ENCODE results near the gene HOXC12.

HOXC12 gene

GRCh38 chr12:53985692-53985993 lies 30.9 kb downstream of the HOXC12 start:
- DNase-seq: no peak

GRCh38 chr12:53985994-53986685 lies 31.4 kb downstream of the HOXC12 start:
- DNase-seq: no peak

GRCh38 chr12:53986686-53987483 lies 32.2 kb downstream of the HOXC12 start:
- no peak for DNase-seq

GRCh38 chr12:53987787-53988230 lies 33.1 kb downstream of the HOXC12 start:
- no peak for DNase-seq

GRCh38 chr12:53988541-53989226 lies 34.0 kb downstream of the HOXC12 start:
- DNase-seq: no peak

GRCh38 chr12:53989227-53990113 lies 34.8 kb downstream of the HOXC12 start:
- DNase-seq: no peak

- no peak for DNase-seq
Measured at GRCh38 chr12:53990311-53991076, 35.8 kb downstream of the HOXC12 start.

GRCh38 chr12:53991077-53991460 lies 36.4 kb downstream of the HOXC12 start:
- DNase-seq: no peak

- no peak for DNase-seq
Measured at GRCh38 chr12:53992377-53992889, 37.7 kb downstream of the HOXC12 start.

GRCh38 chr12:53993162-53994008 lies 38.7 kb downstream of the HOXC12 start:
- no peak for DNase-seq

- no peak for DNase-seq
Measured at GRCh38 chr12:53994009-53994263, 39.2 kb downstream of the HOXC12 start.

- no peak for DNase-seq
Measured at GRCh38 chr12:53994264-53995001, 39.7 kb downstream of the HOXC12 start.

GRCh38 chr12:53995002-53995377 lies 40.3 kb downstream of the HOXC12 start:
- no peak for DNase-seq

GRCh38 chr12:53995378-53996239 lies 40.9 kb downstream of the HOXC12 start:
- no peak for DNase-seq

GRCh38 chr12:53996240-53997203 lies 41.8 kb downstream of the HOXC12 start:
- no peak for DNase-seq

GRCh38 chr12:53997204-53998109 lies 42.8 kb downstream of the HOXC12 start:
- DNase-seq: no peak
